Superior temporal gyrus (tissue), 1 donor: ENCODE results near the gene DNAJC13.
"Not testable (repeated sequence)": the region's sequence is repeated elsewhere in the genome, so short reads cannot be mapped to it uniquely, and the experiment has no call there.

Experiments used
- DNase-seq: peaks from one replicate; pipeline ENCODE4 v3.0.0-alpha.2; 2016; ENCODE audit errors: extremely low spot score

The DNAJC13 gene

GRCh38 chr3:132545471-132545870, 128.2 kb downstream of the DNAJC13 start:
- no peak for DNase-seq

DNA sequence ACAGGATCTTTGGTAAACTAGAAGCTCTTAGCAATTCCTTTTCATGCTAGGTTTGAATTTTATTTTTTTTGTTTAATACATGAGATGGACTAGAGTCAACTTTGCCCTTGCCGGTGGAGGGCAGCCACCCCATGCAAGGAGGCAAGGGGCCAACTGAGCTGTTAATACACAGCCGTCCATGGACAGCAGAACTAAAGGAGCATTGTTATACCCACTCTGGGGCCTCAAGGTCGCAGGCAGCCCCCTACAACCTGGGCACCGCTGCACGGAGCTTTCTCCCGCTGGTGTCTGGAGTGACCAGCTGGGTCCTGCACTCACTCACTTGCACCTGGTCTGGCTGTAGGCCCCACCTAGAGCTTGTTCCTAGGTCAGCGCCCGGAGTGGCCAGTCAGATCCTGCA, 131.9 kb downstream of the DNAJC13 start:
- no peak for DNase-seq

GRCh38 chr3:132549890-132550578, 132.7 kb downstream of the DNAJC13 start:
- no peak for DNase-seq

DNA sequence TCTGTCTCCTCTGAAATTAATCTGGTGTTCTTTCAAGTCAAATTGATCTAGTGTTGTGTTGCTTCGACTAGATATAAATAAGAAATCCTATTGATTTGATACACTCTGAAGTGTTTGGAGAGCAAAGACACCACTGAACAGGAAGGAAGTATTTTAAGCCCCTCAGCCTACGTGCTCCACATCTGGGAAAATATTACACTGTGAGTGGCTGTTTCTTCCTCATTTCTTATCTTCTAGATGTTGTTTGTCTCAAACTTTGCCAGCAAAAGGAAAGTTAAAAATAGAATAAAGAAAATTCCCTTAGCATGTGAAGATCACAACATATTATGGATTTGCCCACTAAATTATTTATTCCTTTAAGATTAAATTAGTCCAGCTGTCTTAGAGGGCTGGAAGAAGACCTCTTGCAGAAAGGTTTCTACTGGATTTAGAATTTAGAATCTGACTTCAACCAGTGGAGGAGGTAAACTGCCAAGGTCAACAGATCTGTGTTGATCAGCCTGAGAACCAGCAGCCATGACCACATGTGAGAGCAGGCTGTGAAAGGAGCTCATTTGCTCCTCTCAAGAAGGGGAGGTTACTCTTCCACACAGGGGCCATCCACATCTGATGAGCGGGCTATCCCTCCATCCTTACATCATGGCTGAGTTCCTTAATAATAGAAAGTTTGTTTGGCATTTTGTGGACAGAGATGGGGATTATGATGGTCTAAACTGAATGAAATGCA, 133.4 kb downstream of the DNAJC13 start:
- DNase-seq: no peak

DNA sequence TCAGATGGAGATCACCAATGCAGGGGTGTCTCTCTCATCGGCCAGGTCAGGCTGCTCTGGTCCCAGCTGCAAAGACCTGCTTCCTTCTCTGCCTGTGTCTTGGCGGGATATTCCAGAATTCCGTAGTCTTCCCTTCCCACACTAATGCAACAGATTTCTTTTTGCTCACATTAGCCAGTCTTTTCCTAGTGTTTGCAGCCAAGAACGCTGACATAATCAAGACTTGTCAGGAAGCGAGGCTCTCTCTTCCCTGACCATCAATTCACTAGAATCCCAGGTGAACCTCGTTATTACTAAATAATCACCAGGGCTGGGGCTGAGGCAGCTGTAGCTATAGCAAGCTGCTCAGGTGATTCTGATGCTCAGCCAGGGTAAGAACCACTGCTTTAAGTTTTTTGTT, 136.5 kb downstream of the DNAJC13 start:
- no peak for DNase-seq

DNA sequence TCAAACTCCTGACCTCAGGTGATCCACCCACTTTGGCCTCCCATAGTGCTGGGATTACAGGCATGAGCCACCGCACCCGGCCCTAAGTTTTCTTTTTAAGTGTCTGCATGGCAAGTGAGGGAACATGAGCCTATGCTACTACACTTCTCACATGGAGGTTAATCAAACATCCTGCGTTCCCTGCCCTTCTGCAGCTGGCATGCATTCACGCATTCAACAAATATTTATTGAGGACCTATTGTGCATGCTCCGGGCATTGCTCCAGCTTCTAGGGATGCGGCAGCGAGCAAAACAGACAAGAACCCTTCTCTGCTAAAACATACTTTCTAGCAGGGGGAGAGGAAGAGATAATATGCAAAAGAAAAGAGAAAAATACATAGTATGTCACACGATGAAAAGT, 137.1 kb downstream of the DNAJC13 start:
- no peak for DNase-seq

- DNase-seq: no peak
Measured at GRCh38 chr3:132555306-132556035, 138.2 kb downstream of the DNAJC13 start.

GRCh38 chr3:132556036-132556386, 138.7 kb downstream of the DNAJC13 start:
- DNase-seq: not testable (repeated sequence)

GRCh38 chr3:132556508-132557159, 139.3 kb downstream of the DNAJC13 start:
- DNase-seq: no peak

- DNase-seq: no peak
Measured at GRCh38 chr3:132561003-132561402, 143.7 kb downstream of the DNAJC13 start.

- DNase-seq: no peak
Measured at GRCh38 chr3:132563420-132564069, 146.2 kb downstream of the DNAJC13 start.

GRCh38 chr3:132564070-132564465, 146.8 kb downstream of the DNAJC13 start:
- DNase-seq: no peak

DNA sequence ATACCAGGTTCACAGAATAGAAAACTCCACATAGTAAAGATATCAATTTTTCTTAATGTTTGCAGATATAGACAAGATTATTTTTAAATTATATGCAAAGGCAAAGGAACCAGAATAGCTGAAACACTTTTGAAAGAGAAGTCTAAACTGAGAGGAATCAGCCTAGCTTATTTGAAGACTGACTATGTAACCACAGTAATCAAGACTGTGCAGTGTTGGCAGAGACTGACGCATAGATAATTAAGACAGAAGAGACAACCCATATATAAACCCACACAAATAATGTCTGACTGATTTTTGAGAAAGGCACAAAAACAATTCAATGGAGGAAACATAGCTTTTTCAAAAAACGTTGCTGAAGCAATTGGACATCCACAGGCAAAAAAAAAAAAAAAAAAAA, 151.1 kb downstream of the DNAJC13 start:
- no peak for DNase-seq

DNA sequence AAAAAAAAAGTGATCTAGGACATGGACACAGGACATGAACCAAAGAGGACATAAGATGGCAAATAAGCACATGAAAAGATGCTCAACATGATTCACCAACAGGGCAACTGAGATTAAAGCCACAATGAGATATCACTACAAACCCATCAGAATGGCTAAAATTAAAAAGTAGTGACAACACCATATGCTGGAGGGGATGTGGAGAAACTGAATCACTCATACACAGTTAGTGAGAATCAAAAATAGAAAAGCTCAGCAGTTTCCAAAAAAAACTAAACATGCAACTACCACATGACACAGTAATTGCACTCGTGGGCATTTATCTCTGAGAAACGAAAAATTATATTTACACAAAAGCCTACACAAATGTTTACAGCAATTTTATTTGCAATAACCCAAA, 151.9 kb downstream of the DNAJC13 start:
- peak; percentile 29 for DNase-seq

DNA sequence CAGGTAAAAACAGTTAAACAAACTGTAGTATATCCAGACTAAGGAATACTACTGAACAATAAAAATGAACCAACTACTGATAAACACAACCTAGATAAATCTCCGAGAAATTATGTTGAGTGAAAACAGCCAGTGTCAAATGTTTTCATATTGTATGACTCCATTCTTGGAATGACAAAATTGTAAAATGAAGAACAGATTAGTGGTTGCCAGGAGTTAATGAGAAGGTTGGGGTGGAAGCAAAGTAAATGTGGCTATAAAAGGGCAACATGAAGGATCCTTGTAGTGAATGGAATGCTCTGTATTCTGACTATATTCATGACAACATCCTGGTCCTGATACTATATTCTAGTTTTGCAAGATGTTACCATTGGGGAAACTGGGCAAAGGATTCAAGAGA, 152.3 kb downstream of the DNAJC13 start:
- DNase-seq: no peak

DNA sequence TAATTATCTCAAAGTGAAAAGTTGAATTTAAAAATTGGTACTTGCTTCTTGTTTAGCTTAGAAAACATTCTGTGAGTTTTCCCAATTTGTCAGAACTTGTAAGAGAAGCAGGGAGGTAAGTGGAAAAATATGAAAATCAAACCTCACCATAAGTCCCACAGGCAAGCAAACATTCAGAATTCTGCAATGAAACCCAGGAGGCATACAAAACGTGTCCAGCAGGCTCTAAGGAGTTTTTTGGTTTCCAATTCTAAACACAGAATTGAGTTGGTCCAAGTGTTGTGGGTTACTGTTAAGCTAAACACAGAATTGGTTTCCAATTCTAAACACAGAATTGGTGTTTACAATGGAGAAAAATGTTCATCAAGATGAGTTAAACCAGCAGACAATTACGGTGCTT, 152.7 kb downstream of the DNAJC13 start:
- no peak for DNase-seq

- DNase-seq: peak; percentile 29
Measured at GRCh38 chr3:132573797-132574211, 156.5 kb downstream of the DNAJC13 start.

DNA sequence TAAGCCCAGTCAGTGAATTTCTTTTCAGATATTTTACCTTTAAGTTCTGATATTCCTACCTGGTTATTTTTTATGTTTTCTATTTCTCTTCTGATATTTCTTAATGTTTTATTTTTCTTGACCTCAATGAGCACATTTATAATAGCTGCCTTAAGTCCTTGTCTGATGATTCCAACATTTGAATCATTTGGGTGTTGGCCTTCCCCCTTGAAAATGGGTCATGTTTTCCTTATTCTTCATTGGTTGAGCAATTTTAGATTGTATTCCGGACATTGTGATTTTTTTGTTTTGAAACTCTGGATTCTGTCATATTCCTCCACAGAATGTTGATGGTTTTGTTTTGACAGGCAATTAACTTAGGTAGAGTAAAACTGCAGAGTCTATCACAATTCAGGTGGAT, 170.1 kb downstream of the DNAJC13 start:
- DNase-seq: no peak
